KG1 (cell line): ENCODE data around the gene JPH4.
A peak's percentile ranks its signal among the peaks of the same experiment; 100 is the strongest.

Experiments
- DNase-seq: peaks from one replicate; lab custom pipeline; 2025; lab: John Stamatoyannopoulos, UW

The JPH4 gene

GRCh38 chr14:23563473-23564180, 15.0 kb downstream of the JPH4 start:
- no peak for DNase-seq

- no peak for DNase-seq
Observed at GRCh38 chr14:23562822-23563472, 15.6 kb downstream of the JPH4 start.

GRCh38 chr14:23561873-23562821, 16.4 kb downstream of the JPH4 start:
- no peak for DNase-seq

GRCh38 chr14:23561259-23561658, 17.3 kb downstream of the JPH4 start:
- no peak for DNase-seq

GRCh38 chr14:23559926-23560520, 18.6 kb downstream of the JPH4 start:
- DNase-seq = no peak

GRCh38 chr14:23559010-23559925, 19.3 kb downstream of the JPH4 start:
- DNase-seq = peak; percentile 5

GRCh38 chr14:23558346-23559009, 20.1 kb downstream of the JPH4 start:
- DNase-seq = no peak

GRCh38 chr14:23557946-23558345, 20.6 kb downstream of the JPH4 start:
- DNase-seq = no peak

- DNase-seq = no peak
Observed at GRCh38 chr14:23557521-23557920, 21.1 kb downstream of the JPH4 start.

- DNase-seq = peak; percentile 23
Observed at GRCh38 chr14:23556700-23557440, 21.7 kb downstream of the JPH4 start.

- DNase-seq = peak; percentile 75
Observed at GRCh38 chr14:23555882-23556699, 22.5 kb downstream of the JPH4 start, which contains the start of gene THTPA. Gene THTPA (plus strand): TSS chr14:23556271. CDS start chr14:23556758, 487 bp downstream.

GRCh38 chr14:23555533-23555881, 23.1 kb downstream of the JPH4 start:
- no peak for DNase-seq

- DNase-seq = peak; percentile 6
Observed at GRCh38 chr14:23551266-23552028, 27.1 kb downstream of the JPH4 start, which contains the start of gene ZFHX2. Gene ZFHX2 (minus strand): TSS chr14:23551765. CDS start chr14:23535325, 16,440 bp downstream.

GRCh38 chr14:23550812-23551265, 27.8 kb downstream of the JPH4 start:
- no peak for DNase-seq

- no peak for DNase-seq
Observed at GRCh38 chr14:23550131-23550811, 28.3 kb downstream of the JPH4 start.

- no peak for DNase-seq
Observed at GRCh38 chr14:23548351-23549318, 30.0 kb downstream of the JPH4 start.
